Measurements from ENCODE around the gene ZNF490.

DNA sequence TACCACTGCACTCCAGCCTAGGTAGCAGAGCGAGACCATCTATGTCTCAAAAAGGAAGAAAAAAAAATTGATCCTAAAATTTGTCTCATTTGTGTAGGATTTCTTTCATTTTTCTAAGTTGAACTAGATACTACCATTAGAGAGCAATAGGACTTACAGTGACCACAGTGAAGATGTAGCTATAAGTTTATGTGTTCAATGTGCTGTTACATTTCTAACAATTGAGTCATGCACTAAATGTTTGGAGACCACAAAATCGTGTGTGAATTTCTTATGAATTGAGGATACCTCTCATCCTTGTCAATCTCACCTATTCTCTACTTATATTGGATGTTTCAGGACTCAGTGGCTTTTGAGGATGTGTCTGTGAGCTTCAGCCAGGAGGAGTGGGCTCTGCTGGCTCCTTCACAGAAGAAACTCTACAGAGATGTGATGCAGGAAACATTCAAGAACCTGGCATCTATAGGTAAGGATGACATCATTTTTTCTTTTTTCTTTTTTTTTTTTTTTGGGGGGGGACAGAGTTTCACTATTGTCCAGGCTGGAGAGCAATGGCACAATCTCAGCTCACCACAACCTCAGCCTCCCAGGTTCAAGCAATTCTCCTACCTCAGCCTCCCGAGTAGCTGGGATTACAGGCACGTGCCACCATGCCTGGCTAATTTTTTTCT, 12.9 kb upstream of the ZNF490 start:
- TF ChIP-seq, protein P1, sequence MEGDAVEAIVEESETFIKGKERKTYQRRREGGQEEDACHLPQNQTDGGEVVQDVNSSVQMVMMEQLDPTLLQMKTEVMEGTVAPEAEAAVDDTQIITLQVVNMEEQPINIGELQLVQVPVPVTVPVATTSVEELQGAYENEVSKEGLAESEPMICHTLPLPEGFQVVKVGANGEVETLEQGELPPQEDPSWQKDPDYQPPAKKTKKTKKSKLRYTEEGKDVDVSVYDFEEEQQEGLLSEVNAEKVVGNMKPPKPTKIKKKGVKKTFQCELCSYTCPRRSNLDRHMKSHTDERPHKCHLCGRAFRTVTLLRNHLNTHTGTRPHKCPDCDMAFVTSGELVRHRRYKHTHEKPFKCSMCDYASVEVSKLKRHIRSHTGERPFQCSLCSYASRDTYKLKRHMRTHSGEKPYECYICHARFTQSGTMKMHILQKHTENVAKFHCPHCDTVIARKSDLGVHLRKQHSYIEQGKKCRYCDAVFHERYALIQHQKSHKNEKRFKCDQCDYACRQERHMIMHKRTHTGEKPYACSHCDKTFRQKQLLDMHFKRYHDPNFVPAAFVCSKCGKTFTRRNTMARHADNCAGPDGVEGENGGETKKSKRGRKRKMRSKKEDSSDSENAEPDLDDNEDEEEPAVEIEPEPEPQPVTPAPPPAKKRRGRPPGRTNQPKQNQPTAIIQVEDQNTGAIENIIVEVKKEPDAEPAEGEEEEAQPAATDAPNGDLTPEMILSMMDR (IDR thresholded peaks at IDR 0.05): no peak
- TF ChIP-seq EZH2 (IDR thresholded peaks at IDR 0.05; ENCODE audit: borderline replicate concordance, insufficient read depth, low read depth, low read length, poor library complexity, severe bottlenecking): no peak

Measured in B cell (primary cell).